ENCODE results near the gene WFDC8.
"Not testable (repeated sequence)": the region's sequence is repeated elsewhere in the genome, so short reads cannot be mapped to it uniquely, and the experiment has no call there.

Gene WFDC8

GRCh38 chr20:45592574-45593189, 13.6 kb upstream of the WFDC8 start:
- H3K36me3 ChIP-seq (ENCODE audit: control insufficient read depth in 2 of 2, insufficient read depth in 1 of 2, low read length in 2 of 2): no peaks in the 10 kb centered on the region
- ChIA-PET POLR2A (no interaction called here), CTCF (interaction anchor here (0.6 to 2.5 kb wide), 19 partner anchors 8 to 1727 kb away, joined by 3 to 18 read pairs (median 4); no protein-coding TSS in a partner anchor)
- no peaks in the 10 kb centered on the region for H3K4me1 ChIP-seq (ENCODE audit: control insufficient read depth, insufficient read depth, low read length)
- TF ChIP-seq ZNF416 (tag by site-specific recombination; IDR thresholded peaks at IDR 0.05) (no peak), CTCF (tag by site-specific recombination; IDR thresholded peaks at IDR 0.05) (peak; percentile 67; the same call in 1 of the 2 replicates), ZNF654 (tag by site-specific recombination; IDR thresholded peaks at IDR 0.05; ENCODE audit: low read depth) (peak; percentile 53)
- TF ChIP-seq, protein P1, sequence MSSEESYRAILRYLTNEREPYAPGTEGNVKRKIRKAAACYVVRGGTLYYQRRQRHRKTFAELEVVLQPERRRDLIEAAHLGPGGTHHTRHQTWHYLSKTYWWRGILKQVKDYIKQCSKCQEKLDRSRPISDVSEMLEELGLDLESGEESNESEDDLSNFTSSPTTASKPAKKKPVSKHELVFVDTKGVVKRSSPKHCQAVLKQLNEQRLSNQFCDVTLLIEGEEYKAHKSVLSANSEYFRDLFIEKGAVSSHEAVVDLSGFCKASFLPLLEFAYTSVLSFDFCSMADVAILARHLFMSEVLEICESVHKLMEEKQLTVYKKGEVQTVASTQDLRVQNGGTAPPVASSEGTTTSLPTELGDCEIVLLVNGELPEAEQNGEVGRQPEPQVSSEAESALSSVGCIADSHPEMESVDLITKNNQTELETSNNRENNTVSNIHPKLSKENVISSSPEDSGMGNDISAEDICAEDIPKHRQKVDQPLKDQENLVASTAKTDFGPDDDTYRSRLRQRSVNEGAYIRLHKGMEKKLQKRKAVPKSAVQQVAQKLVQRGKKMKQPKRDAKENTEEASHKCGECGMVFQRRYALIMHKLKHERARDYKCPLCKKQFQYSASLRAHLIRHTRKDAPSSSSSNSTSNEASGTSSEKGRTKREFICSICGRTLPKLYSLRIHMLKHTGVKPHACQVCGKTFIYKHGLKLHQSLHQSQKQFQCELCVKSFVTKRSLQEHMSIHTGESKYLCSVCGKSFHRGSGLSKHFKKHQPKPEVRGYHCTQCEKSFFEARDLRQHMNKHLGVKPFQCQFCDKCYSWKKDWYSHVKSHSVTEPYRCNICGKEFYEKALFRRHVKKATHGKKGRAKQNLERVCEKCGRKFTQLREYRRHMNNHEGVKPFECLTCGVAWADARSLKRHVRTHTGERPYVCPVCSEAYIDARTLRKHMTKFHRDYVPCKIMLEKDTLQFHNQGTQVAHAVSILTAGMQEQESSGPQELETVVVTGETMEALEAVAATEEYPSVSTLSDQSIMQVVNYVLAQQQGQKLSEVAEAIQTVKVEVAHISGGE (tag by site-specific recombination; conservative IDR thresholded peaks at IDR 0.05; ENCODE audit: low read depth): 0 out of 2 replicates have a peak, but pooled peaks have one; percentile 12
- no peak overlapping the region for H3K27ac ChIP-seq (ENCODE audit: extremely low read depth, low read depth, low read length)
- no peak overlapping the region for H3K4me3 ChIP-seq (ENCODE audit: low read depth, low read length)
- H3K9me3 ChIP-seq (ENCODE audit: control insufficient read depth, insufficient read depth, low read depth, low read length): no peaks in the 10 kb centered on the region

- no peak for TF ChIP-seq ZNF174 (tag by site-specific recombination; IDR thresholded peaks at IDR 0.05)
- no peak for TF ChIP-seq ZNF777 (tag by site-specific recombination; IDR thresholded peaks at IDR 0.05; ENCODE audit: borderline replicate concordance)
- TF ChIP-seq GLIS1 (tag by site-specific recombination; IDR thresholded peaks at IDR 0.05): peak; percentile 73
- no peak overlapping the region for H3K27ac ChIP-seq (ENCODE audit: extremely low read depth, low read depth, low read length)
- H3K4me3 ChIP-seq (ENCODE audit: low read depth, low read length): no peak overlapping the region
- no peaks in the 10 kb centered on the region for H3K4me1 ChIP-seq (ENCODE audit: control insufficient read depth, insufficient read depth, low read length)
- ChIA-PET CTCF (interaction anchor here (0.6 to 2.1 kb wide), 3 partner anchors 182 to 289 kb away, joined by 3 to 11 read pairs (median 4); no protein-coding TSS in a partner anchor), POLR2A (no interaction called here)
- H3K36me3 ChIP-seq (ENCODE audit: control insufficient read depth in 2 of 2, insufficient read depth in 1 of 2, low read length in 2 of 2): no peaks in the 10 kb centered on the region
- H3K9me3 ChIP-seq (ENCODE audit: control insufficient read depth, insufficient read depth, low read depth, low read length): no peaks in the 10 kb centered on the region
Observed at GRCh38 chr20:45589725-45590124, 10.6 kb upstream of the WFDC8 start.

- Histone ChIP-seq H3K4me3 (ENCODE audit: low read depth, low read length) (no peak overlapping the region), H3K4me1 (ENCODE audit: control insufficient read depth, insufficient read depth, low read length) (no peaks in the 10 kb centered on the region), H3K9me3 (ENCODE audit: control insufficient read depth, insufficient read depth, low read depth, low read length) (no peaks in the 10 kb centered on the region), H3K27ac (ENCODE audit: extremely low read depth, low read depth, low read length) (no peak overlapping the region), H3K36me3 (ENCODE audit: control insufficient read depth in 2 of 2, insufficient read depth in 1 of 2, low read length in 2 of 2) (no peaks in the 10 kb centered on the region)
- ChIA-PET POLR2A (no interaction called here), CTCF (interaction anchor here (2.1 kb wide), 1 partner anchor 182 kb away, joined by 11 read pairs; no protein-coding TSS in a partner anchor)
- TF ChIP-seq ZIC2 (tag by site-specific recombination; IDR thresholded peaks at IDR 0.05) (no peak), TRIM28 (IDR thresholded peaks at IDR 0.05; ENCODE audit: borderline replicate concordance, low read length) (no peak), ZBTB20 (tag by site-specific recombination; IDR thresholded peaks at IDR 0.05) (no peak), PRDM1 (tag by site-specific recombination; IDR thresholded peaks at IDR 0.05) (0 out of 2 replicates have a peak, but pooled peaks have one; percentile 18), ZNF112 (tag by site-specific recombination; IDR thresholded peaks at IDR 0.05) (no peak), ZNF449 (tag by site-specific recombination; IDR thresholded peaks at IDR 0.05) (no peak)
Observed at GRCh38 chr20:45588800-45589199, 9.7 kb upstream of the WFDC8 start.

GRCh38 chr20:45585986-45586385, 6.9 kb upstream of the WFDC8 start:
- H3K4me1 ChIP-seq (ENCODE audit: control insufficient read depth, insufficient read depth, low read length); H3K9me3 ChIP-seq (ENCODE audit: control insufficient read depth, insufficient read depth, low read depth, low read length); H3K27ac ChIP-seq (ENCODE audit: extremely low read depth, low read depth, low read length); H3K4me3 ChIP-seq (ENCODE audit: low read depth, low read length); POLR2A ChIA-PET; H3K36me3 ChIP-seq (ENCODE audit: control insufficient read depth in 2 of 2, insufficient read depth in 1 of 2, low read length in 2 of 2): not testable (repeated sequence)
- CTCF ChIA-PET: interaction anchor here (0.6 to 1.2 kb wide), 3 partner anchors 68 to 185 kb away, joined by 3 to 4 read pairs (median 4); no protein-coding TSS in a partner anchor

DNA sequence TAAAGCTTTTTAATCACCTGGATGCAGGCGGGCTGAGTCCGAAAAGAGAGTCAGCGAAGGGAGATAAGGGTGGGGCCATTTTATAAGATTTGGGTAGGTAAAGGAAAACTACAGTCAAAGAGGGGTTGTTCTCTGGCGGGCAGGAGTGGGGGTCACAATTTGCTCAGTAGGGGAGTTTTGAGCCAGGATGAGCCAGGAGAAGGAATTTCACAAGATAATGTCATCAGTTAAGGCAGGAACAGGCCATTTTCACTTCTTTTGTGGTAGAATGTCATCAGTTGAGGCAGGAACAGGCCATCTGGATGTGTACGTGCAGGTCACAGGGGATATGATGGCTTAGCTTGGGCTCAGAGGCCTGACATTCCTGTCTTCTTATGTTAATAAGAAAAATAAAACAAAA, 5.2 kb upstream of the WFDC8 start:
- H3K4me1 ChIP-seq (ENCODE audit: control insufficient read depth, insufficient read depth, low read length); H3K9me3 ChIP-seq (ENCODE audit: control insufficient read depth, insufficient read depth, low read depth, low read length); H3K36me3 ChIP-seq (ENCODE audit: control insufficient read depth in 2 of 2, insufficient read depth in 1 of 2, low read length in 2 of 2); H3K27ac ChIP-seq (ENCODE audit: extremely low read depth, low read depth, low read length); POLR2A ChIA-PET; H3K4me3 ChIP-seq (ENCODE audit: low read depth, low read length): not testable (repeated sequence)
- CTCF ChIA-PET: interaction anchor here (0.7 to 2.3 kb wide), 3 partner anchors 8 to 186 kb away, joined by 3 to 9 read pairs (median 4); no protein-coding TSS in a partner anchor
